NCI-H69 (cell line): Measurements from ENCODE around the gene COX8C.

Source experiments
- DNase-seq: peaks from one replicate; lab custom pipeline; 2025; lab: John Stamatoyannopoulos, UW

The COX8C gene, protein sequence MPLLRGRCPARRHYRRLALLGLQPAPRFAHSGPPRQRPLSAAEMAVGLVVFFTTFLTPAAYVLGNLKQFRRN

DNA sequence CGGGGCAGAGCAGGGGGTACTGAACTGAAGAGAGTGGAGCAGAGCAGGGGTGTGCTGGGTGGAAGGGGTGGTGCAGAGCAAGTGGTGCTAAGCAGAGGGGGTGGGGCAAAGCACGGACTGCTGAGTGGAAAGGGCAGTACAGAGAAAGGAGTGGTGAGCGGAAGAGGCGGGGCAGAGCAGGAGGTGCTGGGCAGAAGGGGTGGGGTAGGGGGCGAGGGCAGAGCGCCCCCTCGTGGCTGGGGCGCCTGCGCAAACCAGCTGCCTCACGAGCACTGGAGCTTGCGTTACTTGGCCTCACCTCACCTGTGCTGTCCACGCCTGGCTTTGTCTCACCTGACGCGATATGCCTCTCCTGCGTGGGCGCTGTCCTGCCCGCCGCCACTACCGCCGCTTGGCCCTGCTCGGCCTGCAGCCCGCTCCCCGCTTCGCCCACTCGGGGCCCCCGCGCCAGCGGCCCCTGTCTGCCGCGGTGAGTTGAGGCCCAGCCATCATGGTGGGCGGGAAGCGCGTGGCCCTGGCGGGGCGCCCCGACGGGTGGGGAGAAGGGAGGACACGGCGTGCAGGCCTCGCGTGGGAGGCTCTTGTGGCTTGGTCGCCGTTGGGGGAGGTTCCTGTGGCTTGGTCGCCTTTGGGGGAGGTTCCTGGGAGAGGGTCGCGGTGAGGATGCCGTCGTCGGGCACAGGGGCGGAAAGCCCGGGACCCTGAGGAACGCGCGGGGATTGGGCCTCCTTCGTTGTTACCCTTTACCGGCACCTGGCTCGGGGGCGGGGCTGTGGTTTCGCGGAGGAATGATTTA is at the start of gene COX8C:
COX8C (plus strand) TSS at position 257 of the 796 bp plus-strand sequence; CDS start at position 344, 87 bp downstream.
- DNase-seq = no peak

DNA sequence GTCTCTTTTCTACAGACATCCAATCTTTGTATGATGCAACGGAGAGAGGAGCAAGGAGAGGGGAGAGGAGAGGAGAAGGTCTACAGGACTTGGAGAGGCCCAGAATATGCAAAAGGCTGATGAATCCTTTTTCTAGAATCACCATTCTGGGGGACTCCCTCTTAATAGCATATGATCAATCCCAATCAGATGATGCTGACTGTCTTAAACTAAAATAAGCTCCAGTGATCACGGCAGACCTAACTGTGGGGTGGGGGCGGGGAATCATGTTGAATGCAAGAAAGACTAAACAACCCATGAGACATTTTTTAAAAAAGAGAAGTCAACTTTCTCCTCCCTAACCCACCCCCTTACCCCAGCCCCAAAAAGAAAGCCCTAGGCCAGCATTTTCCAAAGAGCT is 47.6 kb upstream of the COX8C start:
- no peak for DNase-seq

DNA sequence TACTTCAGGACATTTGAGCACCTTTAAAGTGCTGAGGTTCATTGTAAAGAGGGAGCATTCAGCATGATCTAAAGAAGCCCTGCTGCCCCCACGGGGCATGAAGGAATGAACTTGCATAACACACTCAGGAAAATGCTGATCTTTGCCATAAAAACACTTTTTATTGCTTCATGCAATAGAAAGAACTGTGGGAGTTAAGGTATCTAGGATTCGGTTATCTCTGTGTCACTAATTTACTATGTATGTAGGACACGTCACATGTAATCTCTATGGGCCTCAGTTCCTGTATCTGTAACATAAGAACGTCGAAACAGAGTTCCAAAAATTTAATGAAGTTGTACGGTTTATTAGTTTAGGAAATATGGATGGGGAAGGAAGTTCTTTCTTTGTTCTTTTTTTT is 47.1 kb upstream of the COX8C start:
- no peak for DNase-seq

- no peak for DNase-seq
Observed at GRCh38 chr14:93301821-93302447, 45.0 kb upstream of the COX8C start.

GRCh38 chr14:93302688-93303581 is 44.0 kb upstream of the COX8C start:
- no peak for DNase-seq

DNA sequence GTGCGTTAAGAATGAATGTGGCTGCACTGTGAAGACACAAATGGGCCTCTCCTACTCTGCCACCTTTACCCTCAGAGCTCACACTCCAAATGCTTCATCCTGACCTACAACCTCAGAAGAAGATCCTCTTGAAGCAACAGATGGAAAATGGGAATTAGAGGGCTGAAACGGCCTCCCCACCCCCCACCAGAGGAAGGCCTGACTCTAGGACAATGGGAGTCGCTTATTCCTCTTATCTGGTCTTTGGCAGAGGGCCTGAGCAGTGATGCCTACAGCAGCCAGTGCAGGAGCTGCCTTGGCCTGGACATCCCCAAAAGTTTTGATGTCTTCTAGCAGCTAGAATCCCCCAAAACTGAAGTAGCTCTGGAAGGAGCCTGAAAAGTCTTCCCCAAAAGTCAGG is 43.3 kb upstream of the COX8C start:
- peak; percentile 8 for DNase-seq

GRCh38 chr14:93304771-93305170 is 42.2 kb upstream of the COX8C start:
- no peak for DNase-seq

GRCh38 chr14:93305725-93306418 is 41.1 kb upstream of the COX8C start:
- DNase-seq = no peak

DNA sequence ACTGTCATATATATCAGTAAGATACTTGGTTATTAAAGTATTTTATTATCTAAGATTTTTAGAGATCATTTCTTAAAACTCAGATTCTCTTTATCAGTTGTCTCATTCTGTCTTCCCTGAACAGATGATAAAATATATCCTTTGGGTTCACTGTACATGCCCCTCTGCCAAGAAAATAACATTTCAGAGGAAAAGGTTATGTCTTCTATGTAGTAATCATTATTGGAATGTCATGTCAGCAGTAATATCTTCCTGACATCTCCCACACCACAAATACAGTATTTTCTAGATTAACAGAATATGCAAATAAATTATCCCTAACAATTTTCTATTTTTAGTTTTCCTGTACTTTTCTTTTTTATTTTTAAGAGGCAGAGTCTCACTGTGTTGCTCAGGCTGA is 40.2 kb upstream of the COX8C start:
- DNase-seq = no peak

DNA sequence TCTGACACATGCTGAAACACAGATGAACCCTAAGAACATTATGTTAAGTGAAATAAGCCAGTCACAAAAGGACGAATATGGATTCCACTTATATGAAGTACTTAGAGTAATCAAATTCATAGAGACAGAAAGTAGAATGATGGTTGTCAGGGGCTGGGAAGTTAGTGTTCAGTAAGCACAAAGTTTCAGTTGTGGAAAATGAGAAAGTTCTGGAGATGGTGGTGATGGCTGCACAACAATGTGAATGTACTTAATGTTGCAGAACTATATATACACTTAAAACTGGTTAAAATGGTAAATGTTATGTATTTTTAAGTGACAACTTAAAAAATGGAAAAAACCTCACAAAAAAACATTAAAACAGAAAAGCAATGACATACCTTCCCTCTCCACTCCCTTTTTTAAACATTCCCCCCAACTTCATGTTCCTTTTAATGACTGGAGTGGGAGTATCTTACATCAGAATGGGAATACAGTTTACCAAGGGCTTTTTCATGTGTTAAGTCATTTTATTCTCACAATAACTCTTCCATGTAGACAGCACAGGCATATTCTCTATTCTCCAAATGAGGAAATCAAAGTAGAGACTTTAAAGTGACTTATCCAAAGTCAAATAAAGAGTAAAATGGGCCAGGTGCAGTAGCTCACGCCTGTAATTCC is 38.2 kb upstream of the COX8C start:
- no peak for DNase-seq

GRCh38 chr14:93309427-93309966 is 37.5 kb upstream of the COX8C start:
- DNase-seq = no peak

DNA sequence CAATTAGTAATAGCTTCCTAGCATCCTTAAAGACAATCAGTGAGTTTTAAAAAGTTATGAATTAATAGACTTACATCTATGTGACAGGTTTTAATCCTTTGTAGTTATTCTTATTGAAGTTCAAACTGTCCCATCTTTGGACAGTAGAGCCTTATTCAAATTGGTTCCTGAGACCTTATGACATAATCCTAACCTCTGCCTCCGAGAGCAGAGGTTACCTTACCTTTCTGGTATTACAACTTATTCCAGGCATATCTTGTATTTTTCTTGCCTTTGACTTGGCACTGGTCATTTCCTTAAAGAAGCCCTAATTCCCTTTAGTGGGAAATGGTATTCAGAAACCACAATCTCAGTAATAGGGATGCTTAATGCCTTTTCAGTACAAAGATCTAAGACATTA is 35.9 kb upstream of the COX8C start:
- no peak for DNase-seq

GRCh38 chr14:93315575-93315974 is 31.4 kb upstream of the COX8C start:
- DNase-seq = no peak

GRCh38 chr14:93316716-93317115 is 30.3 kb upstream of the COX8C start:
- DNase-seq = no peak

DNA sequence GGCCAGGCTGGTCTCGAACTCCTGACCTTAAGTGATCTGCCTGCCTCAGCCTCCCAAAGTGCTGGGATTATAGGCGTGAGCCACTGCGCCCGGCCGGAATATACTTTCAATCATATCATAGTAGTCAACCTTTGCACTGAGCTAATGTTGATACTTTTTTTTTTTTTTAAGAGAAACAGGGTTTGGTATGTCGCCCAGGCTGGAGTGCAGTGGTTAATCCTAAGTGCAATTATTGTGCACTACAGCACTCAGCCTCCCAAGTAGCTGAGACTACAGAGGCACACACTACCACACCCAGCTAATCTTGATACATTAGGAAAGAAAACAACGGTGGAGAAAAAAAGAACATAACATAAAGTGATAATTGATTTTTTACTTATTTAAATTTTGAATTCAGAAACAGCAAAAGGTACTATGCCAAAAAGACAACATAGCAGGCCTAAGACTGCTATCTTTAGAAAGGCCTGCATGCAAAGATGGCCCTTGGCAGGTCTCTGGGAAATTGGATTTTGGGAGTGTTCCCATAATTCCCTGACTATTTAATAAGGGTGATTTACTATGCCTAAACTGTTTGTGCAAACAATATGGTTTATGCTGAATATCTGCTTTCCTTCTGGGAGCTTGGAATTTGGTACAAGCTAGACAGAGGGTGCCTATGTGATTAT is 29.6 kb upstream of the COX8C start:
- DNase-seq = no peak

DNA sequence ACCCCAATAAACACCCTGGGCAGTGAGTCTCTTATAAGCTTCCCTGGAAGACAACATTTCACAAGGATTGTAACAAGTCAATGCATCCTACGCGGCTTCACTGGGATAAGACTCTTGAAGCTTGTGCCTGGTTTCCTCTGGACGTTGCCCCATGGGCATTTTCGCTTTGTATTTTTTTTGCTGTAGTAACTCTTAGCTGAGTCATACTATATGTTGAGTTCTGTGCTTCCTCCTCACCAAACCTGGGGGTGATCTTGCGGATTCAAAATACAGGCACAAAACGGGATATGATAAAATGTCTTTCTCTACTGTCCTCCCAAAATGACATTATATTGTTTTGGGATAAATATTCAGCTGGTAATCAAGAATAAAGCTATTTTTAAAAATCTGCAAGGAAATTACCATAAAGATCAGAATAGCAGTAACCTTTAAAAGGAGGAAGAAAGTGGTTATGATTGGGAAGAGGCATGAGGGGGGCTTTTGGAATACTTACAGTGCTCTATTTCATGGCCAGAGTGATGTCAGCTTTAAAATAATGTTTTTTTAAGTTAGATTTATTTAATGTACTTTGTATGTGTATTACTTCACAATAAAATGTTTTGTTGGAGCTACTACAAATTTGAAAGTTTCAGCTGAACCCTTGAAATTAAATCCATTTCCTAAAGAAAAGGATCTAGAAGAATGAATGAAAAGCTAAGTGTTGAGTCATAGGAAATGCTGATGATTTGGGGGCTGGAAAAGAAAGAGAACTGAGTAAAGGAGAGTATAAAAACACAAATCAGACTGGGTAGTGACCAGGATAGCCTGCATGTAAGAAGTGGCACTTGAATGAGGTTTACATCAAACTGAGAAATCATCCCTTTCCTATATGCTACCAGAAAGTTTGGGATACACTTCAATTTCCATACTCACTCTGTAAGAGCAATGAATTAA is 28.8 kb upstream of the COX8C start:
- DNase-seq = no peak

GRCh38 chr14:93318927-93319326 is 28.1 kb upstream of the COX8C start:
- DNase-seq = no peak

DNA sequence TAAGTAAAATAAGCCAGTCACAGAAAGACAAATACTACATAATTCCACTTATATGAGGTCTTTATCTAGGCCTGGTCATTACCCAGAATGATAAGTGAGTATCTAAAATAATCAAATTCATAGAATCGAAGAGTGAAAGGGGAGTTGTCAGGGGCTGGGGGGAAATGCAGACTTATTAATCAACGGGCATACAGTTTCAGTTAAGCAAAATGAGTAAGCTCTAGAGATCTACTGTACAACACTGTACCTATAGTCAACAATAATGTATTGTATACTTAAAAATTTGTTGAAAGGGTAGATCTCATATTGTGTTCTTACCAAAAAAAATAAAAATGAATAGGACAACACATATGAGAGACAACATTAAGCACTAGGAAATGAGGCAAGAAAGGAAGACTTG is 27.5 kb upstream of the COX8C start:
- no peak for DNase-seq

DNA sequence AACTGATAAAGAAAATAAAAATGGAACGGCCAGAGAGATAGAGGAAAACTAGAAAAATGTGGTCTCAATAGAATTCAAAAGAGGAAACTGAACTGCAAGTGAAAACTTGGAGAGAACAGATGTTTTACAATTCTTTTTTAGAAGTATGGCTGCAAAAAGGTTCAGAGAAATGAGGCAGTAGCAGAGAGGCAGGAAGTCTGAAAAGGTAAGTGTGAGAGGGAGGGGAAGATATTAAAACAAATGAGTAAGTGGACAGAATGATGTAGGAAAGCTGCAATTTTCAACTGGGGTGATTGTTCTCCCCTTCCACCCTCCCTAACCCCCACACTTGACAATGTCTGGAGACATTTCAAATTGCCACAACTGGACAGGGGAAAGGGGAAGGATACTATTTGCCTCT is 27.0 kb upstream of the COX8C start:
- peak; percentile 13 for DNase-seq
